ENCODE measurements around the gene TRIM46. TPM values are rescaled to one million over a fixed set of nuclear protein-coding genes. Genes with fewer than 3 reads are reported as not detected.
A peak's percentile ranks its signal among the peaks of the same experiment; 100 is the strongest.

The TRIM46 gene
- total RNA-seq, 1 experiment from 2014 or later, result 18.4 TPM

- no peaks in the 10 kb centered on the region for H3K79me1 ChIP-seq (ENCODE audit: insufficient read depth, low read depth, low read length, poor library complexity, severe bottlenecking)
- TF ChIP-seq, protein P1, sequence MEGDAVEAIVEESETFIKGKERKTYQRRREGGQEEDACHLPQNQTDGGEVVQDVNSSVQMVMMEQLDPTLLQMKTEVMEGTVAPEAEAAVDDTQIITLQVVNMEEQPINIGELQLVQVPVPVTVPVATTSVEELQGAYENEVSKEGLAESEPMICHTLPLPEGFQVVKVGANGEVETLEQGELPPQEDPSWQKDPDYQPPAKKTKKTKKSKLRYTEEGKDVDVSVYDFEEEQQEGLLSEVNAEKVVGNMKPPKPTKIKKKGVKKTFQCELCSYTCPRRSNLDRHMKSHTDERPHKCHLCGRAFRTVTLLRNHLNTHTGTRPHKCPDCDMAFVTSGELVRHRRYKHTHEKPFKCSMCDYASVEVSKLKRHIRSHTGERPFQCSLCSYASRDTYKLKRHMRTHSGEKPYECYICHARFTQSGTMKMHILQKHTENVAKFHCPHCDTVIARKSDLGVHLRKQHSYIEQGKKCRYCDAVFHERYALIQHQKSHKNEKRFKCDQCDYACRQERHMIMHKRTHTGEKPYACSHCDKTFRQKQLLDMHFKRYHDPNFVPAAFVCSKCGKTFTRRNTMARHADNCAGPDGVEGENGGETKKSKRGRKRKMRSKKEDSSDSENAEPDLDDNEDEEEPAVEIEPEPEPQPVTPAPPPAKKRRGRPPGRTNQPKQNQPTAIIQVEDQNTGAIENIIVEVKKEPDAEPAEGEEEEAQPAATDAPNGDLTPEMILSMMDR (conservative IDR thresholded peaks at IDR 0.05), result peak; percentile 29; the same call in 1 of the 3 replicates
- Mint-ChIP-seq H3K4me1 (peaks cover 20 to 24% of the 10 kb centered on the region in 2 experiments), H3K9me3 (no peaks in the 10 kb centered on the region; a peak in 1 of 5 replicates), H3K27ac (peak overlapping the region; percentile 97 to 99 (median 98)), H3K36me3 (ENCODE audit: insufficient read depth in 1 of 3, low read depth in 3 of 3) (peaks cover 0 to 10% (median 8%) of the 10 kb centered on the region in 3 experiments; a peak in 4 of 7 replicates), H3K4me3 (peak overlapping the region; percentile 88), H3K27me3 (ENCODE audit: low read depth) (peaks cover 40% of the 10 kb centered on the region)
- H3K23me2 ChIP-seq (ENCODE audit: insufficient read length, low read depth, low read length, poor library complexity, severe bottlenecking), result peaks cover 4% of the 10 kb centered on the region
- no peak overlapping the region for H2BK15ac ChIP-seq (ENCODE audit: low read depth, low read length)
- H2AFZ ChIP-seq (ENCODE audit: low read length), result no peak overlapping the region
- no peak overlapping the region for H2AK5ac ChIP-seq (ENCODE audit: insufficient read length, low read length)
- no peak overlapping the region for H2BK20ac ChIP-seq (ENCODE audit: low read depth, low read length, poor library complexity, severe bottlenecking)
- H3K18ac ChIP-seq (ENCODE audit: insufficient read length, low read depth, low read length), result peak overlapping the region; percentile 58
- no peaks in the 10 kb centered on the region for H4K20me1 ChIP-seq (ENCODE audit: control insufficient read depth, insufficient read depth, insufficient read length)
- no peak overlapping the region for H2BK120ac ChIP-seq (ENCODE audit: low read depth, low read length, poor library complexity, severe bottlenecking)
- H3K4me1 ChIP-seq (ENCODE audit: insufficient read depth, low read length), result no peaks in the 10 kb centered on the region; the same call in 1 of the 2 replicates
- no peak overlapping the region for H3K23ac ChIP-seq (ENCODE audit: insufficient read length, low read depth, low read length)
- peak overlapping the region; percentile 86 for H3K14ac ChIP-seq (ENCODE audit: insufficient read depth, low read length)
- peak; percentile 99 for DNase-seq
- no peaks in the 10 kb centered on the region for H3K27me3 ChIP-seq (ENCODE audit: insufficient read depth, low read length)
- no peak overlapping the region for H4K91ac ChIP-seq (ENCODE audit: insufficient read length, low read depth, low read length)
- H3K4me2 ChIP-seq (ENCODE audit: insufficient read depth, insufficient read length, low read length), result peak overlapping the region; percentile 81
- no peak overlapping the region for H3K56ac ChIP-seq (ENCODE audit: insufficient read length, low read depth, low read length)
- H4K5ac ChIP-seq (ENCODE audit: insufficient read length, low read depth, low read length), result peak overlapping the region; percentile 17
- no CpG with 5 or more reads among the region's 42 CpGs for WGBS (ENCODE audit: extremely low coverage, insufficient read length, low lambda C conversion rate)
- peak overlapping the region; percentile 71 for H3K9ac ChIP-seq (ENCODE audit: extremely low read depth, insufficient read length, low read length)
- no peak overlapping the region for H3K4ac ChIP-seq (ENCODE audit: low read depth, low read length)
- peak overlapping the region; percentile 2 for H3K27ac ChIP-seq (ENCODE audit: insufficient read length, low read depth, low read length)
- H3K79me2 ChIP-seq (ENCODE audit: insufficient read depth, low read length), result no peaks in the 10 kb centered on the region
- no peak overlapping the region for H4K8ac ChIP-seq (replicated peaks; ENCODE audit: insufficient read length, low read depth, low read length)
- H3K9me3 ChIP-seq (ENCODE audit: control insufficient read depth, low read depth, low read length), result no peaks in the 10 kb centered on the region
- H2BK12ac ChIP-seq (ENCODE audit: insufficient read length, low read depth, low read length), result no peak overlapping the region
- no peak overlapping the region for H3T11ph ChIP-seq (ENCODE audit: low read length)
- H2BK5ac ChIP-seq (ENCODE audit: insufficient read length, low read length), result peak overlapping the region; percentile 6
Measured at GRCh38 chr1:155227261-155228095, 53.8 kb downstream of the TRIM46 start.

Measured in H9 (cell line).